Raji (cell line): Measurements from ENCODE around the gene MOSPD3.

Experiments used
- POLR2A ChIP-seq: IDR thresholded peaks from 2 replicates; pipeline ENCODE4 v1.6.1; 2011; ENCODE audit warnings: low read depth, low read length, control low read depth; ENCODE audit not compliant: insufficient read depth

Gene MOSPD3, protein sequence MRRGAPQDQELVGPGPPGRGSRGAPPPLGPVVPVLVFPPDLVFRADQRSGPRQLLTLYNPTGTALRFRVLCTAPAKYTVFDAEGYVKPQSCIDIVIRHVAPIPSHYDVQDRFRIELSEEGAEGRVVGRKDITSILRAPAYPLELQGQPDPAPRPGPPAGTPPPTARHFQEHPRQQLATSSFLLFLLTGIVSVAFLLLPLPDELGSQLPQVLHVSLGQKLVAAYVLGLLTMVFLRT

DNA sequence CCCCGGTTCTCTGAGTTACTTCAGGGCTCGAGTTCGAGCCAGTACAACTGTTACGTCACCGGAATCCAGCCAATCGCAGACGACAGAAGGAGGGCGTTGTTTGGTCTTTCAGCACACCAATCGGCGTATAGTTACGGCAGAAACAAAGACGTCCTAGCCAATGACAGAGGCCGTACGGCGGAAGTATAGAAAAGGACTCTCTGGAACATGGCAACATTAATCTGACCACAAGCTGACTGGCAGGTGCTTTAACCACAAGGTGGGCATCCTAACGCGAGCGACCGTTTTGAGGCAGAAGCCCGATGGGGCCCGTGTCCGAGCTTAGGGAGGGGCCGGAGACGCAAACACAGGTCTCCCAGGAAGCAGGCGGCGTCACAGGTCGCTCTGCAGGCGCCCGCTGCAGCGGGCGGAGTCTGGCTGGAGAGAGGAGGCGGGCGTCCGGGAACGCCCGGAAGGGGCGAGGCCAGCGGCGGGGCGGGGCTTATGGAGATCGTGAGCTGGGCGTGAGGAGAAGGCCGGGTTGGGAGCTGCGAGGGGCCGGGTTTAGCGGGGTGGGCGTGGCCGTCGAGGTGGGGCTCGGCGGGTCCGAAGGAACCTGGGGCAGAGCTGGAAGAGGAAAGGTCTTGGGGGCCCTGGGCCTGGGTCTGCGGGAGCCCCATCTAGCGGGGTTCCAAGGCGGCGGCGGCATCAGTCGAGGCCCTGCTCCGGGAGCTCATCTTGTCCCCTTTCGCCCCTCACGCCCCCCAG is at the start of gene MOSPD3:
Gene MOSPD3 (plus strand): TSS at position 558 of the 747 bp plus-strand sequence. CDS start 252 bp downstream, outside the sequence.
- TF ChIP-seq POLR2A: peak; percentile 83

DNA sequence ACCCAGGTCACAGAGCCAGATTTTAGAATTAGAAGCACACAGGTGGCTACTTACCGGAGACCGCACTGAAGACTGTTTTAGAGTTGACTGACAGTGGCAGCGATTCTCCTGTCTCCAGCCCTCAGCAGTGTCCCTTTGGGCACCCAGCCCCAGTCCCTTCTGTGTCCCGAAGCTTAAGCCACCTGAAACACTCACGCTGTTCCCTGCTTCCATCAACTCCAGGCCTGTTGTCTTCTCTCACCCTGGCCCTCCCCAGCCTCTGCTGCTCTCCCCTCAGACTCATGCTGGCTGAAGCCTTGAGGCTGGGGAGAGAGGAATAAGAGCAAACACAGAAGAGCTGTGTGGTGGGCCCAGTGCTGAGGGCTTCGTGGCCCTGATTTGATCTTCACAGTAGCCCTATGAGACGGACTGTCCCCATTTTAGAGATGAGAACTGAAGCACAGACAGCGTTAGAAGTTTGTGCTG is 49.2 kb upstream of the MOSPD3 start:
- no peak for TF ChIP-seq POLR2A

DNA sequence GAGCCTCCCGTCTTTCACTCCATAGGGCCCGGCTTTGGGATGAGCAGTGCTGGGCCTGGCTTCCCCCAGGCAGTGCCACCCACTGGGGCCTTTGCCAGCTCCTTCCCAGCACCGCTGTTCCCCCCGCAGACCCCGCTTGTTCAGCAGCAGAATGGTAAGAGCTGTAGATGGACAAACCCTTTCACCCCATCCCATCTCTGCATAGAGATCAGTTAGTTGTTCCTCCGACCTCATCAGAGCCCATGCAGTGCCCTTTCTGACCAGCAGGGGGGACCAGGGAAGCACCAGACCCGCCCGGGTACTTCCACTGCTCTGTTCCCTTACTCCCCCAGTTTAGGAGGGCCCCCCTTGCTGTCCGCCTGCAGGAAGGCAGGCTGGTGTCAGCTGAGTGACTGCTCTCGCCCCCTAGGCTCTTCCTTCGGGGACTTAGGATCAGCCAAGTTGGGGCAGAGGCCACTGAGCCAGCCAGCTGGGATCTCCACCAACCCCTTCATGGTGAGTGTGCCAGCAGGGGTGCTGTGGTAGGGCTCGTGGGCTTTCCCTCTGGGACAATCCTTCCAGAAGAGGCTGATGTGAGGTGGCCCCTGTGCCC is 48.4 kb upstream of the MOSPD3 start:
- TF ChIP-seq POLR2A: no peak

DNA sequence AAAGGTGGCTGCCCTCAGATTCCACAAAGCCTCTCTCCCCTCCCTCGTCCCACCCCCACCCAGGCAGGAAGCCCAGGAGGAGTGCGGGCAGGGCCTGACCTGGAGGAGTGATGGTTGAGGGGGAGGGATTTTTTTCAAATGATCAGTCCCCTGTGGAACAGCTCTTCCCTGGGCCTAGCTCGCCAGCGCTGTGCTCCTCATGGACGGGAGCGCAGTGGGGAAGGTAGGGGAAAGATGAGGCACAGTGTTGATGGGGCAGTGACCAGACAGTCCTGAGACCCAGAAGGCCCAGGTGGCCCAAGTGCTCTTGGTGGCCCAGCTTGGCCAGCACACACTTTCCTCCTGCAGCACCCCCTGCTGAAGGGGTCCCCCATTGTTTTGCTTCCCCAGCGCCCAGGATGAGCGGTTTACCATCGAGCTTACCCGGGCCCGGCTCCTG is 47.2 kb upstream of the MOSPD3 start:
- no peak for TF ChIP-seq POLR2A

DNA sequence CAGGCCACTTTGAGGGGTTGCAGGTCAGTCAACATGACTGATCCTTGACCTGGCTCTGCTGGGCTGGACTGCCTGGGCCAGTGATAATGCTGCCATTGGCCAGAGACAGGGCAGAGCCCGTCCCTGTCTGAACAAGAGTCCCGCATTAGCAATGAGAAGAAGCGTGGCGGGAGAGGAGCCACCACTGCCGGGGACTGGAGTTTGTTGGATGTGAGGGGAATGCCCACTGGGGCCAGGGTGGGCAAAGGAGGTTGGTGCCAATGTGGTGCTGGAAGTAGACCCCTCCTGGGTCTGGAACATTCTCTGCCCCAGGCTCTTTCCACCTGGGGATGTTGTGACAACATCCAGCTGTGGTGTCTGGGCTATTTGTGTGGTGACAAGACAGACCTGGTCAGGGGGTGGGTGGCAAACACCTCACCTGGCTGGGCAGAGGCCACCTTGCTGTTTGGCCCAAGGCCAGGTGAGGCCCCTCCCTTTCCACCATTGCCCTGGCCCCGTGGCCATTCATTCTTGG is 46.3 kb upstream of the MOSPD3 start:
- TF ChIP-seq POLR2A: no peak

DNA sequence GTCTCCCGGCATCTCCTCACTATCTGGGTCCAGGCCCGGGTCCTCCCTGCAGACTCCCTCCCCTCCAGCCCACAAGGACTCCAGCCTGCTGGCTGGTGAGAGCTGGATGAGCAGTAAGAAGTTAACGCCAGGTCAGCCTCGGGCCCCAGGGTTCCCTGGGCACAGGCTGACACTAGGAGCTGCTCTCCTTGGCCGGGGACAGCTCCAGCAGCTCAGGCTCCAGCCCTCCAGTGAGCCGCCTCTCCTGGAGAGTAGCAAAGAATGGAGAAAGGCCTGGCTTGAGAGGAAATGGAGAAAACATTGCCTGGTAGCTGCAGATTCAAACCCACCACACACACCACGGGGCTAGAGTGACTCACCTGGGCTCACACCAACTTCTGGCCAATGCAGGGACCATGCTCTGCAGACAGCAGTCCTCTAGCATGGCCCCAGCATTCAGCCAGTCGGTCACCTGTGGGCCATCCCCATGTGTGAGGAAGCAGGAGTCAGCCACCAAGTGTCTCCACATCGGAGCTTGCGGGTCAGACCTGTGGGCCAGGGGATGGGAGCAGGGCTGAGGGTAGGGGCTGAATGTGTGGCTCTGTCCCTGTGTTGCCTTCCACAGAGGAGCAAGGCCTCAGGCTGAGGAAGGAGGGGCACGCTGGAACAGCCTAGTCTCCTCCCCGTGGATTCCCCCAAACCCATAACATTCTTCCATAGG is 45.2 kb upstream of the MOSPD3 start:
- TF ChIP-seq POLR2A: no peak

DNA sequence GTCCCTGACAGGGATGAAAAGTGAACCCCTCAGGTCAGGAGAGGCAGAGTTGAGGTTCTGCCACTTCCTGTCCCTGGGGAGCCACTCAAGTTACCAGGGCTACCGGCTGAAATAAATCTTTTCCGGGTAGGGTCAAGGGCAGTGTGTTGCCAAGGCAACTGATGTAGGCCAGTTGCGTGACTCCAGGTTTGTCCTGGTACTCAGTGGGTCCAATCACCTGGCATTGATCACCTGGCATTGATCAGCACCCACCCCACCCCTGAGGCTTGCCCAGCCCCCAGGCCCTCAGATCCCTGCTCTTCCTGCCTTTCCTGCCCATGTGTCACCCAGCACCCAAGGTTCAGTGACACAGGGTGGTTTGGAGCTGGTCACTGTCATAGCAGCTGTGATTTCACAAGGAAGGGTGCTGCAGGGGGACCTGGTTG is 44.6 kb upstream of the MOSPD3 start:
- TF ChIP-seq POLR2A: no peak

DNA sequence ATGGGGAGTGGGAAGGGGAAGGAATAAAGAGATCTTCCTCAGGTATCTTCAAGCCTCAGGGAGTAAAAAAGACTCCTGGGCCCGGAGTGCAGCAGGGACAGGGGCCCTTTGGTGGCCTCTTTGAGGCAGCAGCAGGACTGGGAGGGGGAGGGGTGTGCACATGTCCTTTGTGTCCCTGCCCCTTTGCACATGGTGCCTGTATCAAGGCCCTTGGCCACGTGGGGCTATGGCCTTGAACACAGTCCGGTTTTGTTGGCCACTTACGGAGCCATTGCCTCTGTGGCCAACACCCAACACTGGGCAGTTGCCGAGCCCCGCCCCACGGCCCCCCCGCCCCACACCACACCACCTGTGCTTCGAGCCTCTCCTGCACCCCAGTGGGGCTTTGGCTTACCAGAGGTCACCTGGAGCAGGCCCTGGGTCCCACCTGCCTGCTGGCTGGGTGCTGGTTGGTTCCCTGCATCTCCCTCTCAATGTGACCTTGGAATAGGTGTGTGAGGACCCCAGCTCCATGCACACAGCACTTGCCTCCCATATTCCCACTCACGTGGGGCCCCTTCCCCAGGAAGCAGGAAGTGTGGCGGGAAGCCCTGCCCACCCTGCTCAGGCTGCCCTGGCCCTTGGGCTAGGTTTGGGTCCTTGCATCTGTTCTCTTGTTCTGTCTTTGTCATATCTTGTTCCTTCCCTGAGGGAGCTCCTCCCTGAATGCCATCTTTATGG is 44.0 kb upstream of the MOSPD3 start:
- peak; percentile 19; the same call in 1 of the 2 replicates for TF ChIP-seq POLR2A

DNA sequence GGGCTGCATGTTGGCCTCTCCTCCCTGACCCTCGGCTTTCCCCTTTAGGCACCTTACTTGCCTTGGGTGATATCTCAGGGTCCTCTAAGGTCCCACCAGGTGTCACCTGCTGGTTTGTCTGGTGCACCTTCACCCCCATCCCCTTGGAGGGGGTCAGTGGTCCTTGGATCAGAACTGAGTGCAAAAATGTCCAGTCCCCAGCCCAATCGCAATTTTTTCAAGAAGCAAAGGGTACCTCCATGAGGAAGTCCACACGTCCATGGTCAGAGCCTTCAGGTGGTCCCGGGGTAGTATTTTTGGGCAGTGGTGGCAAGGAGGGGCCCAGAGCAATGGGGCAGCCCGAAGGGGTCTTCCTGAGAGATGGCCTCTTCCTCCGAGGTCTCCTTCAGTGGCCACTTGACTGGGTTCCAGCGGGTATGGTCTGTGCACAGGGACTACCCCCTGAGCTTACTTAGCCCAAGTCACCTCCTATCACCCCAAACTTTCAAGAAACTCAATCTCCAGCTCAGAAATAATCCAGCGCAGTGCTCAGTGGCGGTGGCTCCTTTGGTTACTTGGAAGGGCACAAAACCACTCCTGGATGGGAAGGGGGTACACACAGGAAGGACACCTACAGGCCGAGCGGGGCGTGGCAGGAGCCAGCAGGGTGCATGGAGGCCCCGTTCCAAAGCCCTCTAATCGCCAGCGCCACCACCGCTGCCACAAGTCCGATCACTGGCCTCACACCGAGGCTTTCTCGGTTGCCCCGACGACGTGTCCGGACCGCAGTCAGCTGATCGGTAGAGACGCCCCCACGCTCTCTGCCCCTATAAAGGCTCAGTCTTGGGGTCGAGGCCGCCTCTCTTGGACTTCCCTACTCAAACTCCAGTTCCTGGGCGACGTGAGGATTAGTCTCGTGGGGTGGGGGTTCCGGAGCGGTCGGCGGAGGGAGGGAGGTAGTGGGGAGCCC is 43.2 kb upstream of the MOSPD3 start:
- TF ChIP-seq POLR2A: 0 out of 2 replicates have a peak, but pooled peaks have one; percentile 8

DNA sequence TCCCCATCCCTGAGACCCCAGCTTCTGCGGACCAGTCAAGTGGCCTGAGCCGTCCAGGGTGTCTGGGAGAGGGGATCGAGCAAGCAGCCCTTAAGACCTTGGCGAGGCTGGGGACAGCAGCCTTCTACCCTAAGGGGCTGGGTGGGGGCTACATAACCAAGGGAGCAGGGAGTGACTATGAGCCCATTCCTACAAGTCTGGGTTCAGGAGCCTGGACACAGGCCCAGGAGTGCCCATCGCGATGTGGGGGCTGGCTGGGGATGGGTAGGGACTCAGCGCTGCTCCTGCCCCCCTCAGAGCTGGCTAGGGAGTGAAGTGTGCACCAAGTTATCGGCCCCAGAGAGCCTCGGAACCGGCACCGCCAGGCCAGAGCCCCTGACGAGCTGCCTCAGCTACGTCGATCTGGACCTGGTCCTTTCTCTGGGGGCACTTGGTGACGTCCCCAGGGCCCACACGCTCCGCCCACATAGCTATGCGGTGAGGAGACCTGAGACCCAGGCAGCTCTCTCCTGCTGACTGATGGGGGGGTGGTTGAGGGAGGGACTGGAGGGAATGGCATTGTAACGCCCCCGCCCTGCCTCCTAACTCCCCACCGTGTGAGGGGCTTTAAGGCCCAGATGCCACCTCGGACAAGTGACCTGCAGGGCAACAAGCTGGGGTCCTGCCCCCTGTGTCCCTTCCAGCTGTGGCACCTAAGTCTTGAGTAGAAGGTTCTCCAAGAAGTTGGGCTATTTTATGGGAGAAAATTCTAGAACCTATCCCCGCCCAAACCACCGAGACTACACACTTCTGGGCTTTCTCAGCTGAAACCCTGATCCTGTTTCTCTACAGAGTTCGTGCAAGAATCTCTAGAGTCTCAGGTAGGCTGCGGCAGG is 41.1 kb upstream of the MOSPD3 start:
- TF ChIP-seq POLR2A: no peak

DNA sequence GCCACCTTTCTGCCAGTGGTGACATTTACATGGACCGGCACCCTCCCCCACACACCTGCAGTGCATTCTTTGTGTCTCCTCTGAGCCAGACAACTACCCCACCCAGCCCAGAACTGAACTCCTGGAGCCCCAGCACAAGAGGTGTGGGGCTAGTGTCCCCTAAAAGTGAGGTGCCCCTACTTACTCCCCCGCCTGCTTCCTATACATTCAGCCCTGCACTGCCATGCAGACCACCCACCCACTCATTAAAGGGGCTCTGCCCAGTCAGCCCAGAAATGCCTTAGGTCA is 40.6 kb upstream of the MOSPD3 start:
- no peak for TF ChIP-seq POLR2A

DNA sequence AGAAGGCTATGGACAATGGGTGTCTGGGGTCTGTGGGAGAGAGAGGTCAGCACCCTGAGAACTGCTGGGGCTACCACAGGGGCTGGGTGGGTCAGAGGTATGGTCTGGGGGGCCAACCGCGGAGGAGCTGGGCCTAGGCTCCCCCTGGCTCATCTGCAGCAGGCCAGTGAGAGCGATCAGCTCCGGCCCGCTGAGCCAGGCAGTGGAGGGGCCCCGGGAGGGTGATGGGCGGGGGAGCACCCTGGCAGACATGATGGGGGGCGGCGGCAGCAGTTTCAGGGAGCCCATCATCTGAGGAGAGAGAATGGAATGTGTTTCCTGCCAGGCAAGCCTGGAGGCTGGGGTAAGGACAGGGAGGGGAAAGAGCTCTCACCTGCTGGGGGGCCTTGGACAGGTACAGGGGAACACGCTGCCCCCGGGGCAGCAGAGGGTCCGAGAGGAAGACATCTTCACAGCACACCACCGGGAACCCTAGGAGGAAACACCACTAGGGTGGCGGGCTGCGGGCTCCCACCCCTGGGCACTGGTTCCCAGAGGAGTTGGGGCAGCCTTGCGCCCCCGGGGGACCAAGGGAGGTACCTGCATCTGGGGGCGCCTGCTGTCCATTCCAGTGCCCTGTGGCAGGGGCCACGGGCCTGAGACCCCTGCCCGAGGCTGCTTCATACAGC is 39.9 kb upstream of the MOSPD3 start:
- no peak for TF ChIP-seq POLR2A
